ENCODE data around the gene MPND.
A peak's percentile ranks its signal among the peaks of the same experiment; 100 is the strongest.

MPND gene

DNA sequence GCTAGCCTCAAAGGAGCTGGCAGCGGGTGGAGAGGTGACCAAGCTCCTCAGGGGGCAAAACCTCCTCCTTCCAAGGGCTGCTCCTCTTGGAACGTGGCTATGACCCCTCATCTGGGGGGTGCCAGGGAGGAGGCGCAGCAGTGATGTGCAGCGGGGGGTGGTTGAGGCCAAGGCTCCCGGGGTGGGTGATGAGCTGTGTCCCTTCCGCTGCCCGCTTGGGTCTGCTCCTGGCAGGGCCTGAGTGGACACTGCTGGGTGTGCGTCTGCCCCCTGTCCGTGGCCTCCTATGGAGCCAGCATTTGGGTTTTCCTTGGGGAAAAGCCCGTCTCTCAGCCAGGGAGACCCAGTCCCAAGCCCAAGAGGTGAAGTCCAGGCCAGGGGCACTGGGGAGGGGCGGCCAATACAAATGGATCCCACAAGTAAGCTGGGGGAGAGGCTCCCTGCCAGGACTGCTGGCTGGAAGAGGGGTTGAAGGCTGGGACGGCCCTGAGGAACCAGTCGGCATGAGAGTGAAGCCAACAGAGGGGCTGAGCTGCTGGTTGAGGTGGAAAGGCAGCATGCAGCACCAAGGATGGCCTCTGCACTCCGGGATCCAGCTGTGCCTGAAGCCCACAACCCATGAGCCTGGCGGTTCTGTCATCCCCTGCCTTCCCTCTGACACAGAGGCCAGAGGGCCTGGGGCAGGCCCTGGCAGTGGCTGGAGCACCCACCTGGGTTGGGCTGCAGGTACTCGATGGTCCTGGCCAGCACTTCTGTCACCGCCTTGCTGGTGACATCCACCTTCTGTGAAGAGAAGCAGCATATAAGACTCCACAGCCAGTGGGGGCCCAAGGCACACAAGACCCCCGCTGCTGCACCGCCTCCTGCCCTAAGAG lies 22.7 kb downstream of the MPND start:
- no peak overlapping the region for H3K9ac ChIP-seq (ENCODE audit: low read length)
- no peaks in the 10 kb centered on the region for H3K9me3 ChIP-seq (ENCODE audit: control insufficient read depth, low read length)
- H3K4me1 ChIP-seq (ENCODE audit: control insufficient read depth, insufficient read depth, low read length), result peaks cover 30% of the 10 kb centered on the region
- no peak overlapping the region for H3K4me3 ChIP-seq (ENCODE audit: low read length)
- H3K27me3 ChIP-seq (ENCODE audit: control insufficient read depth, insufficient read depth, low read length), result no peaks in the 10 kb centered on the region
- peaks cover 20% of the 10 kb centered on the region for H3K36me3 ChIP-seq (ENCODE audit: control insufficient read depth, insufficient read depth, low read length)

DNA sequence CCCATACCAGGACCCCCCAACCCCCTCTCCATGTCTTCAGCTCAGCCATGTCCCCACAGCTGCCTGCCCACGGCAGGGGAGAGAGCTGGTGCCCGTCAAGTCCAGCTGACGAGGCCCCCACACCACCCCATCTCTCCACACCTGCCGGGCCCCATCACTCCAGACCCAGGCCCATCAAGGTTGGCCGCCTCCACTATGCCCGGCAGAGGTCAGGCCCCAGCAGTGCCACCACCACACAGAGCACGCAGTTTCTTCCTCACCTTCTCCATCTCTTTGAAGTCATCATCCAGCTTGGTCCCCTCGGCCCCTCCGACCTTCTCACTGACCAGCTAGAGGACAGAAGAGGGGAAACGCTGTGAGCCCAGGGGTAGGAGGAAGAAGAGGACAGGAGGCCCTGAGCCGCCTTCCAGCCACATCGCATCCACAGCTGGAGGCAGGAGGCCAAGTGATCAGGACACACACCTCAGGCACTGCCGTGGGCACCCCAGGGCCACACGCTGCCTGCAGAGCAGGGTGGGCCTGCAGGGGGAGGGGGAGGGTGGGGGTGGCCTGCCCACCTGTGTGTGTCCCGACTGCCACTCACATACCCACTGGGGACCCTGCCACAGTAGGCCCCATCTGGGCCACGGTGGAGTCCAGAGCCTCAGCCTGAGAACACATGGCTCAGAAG lies 23.4 kb downstream of the MPND start:
- peaks cover 20% of the 10 kb centered on the region for H3K36me3 ChIP-seq (ENCODE audit: control insufficient read depth, insufficient read depth, low read length)
- peaks cover 34% of the 10 kb centered on the region for H3K4me1 ChIP-seq (ENCODE audit: control insufficient read depth, insufficient read depth, low read length)
- H3K9me3 ChIP-seq (ENCODE audit: control insufficient read depth, low read length), result no peaks in the 10 kb centered on the region
- no peak overlapping the region for H3K4me3 ChIP-seq (ENCODE audit: low read length)
- no peak overlapping the region for H3K9ac ChIP-seq (ENCODE audit: low read length)
- no peaks in the 10 kb centered on the region for H3K27me3 ChIP-seq (ENCODE audit: control insufficient read depth, insufficient read depth, low read length)

DNA sequence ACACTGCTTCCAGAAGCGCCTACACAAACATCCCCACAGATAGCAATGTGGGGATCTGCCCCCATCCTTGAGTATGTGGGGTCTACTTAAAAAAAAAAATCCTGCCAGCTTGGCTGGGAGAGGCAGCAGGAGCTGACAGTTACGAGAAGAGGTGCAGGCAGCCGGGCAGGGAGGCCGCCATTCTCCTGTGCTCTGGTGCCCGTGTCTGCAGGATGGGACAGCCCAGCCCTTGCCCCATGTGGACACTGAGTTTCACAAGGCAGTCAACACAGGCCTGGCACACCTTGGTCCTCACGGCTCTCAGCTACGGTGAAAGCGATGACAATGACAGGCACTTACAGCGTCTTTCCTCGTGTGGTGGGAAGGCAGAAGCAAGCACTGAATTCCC lies 24.0 kb downstream of the MPND start:
- Histone ChIP-seq H3K9ac (ENCODE audit: low read length) (no peak overlapping the region), H3K27me3 (ENCODE audit: control insufficient read depth, insufficient read depth, low read length) (no peaks in the 10 kb centered on the region), H3K4me1 (ENCODE audit: control insufficient read depth, insufficient read depth, low read length) (peaks cover 34% of the 10 kb centered on the region), H3K36me3 (ENCODE audit: control insufficient read depth, insufficient read depth, low read length) (peaks cover 19% of the 10 kb centered on the region), H3K9me3 (ENCODE audit: control insufficient read depth, low read length) (no peaks in the 10 kb centered on the region), H3K4me3 (ENCODE audit: low read length) (no peak overlapping the region)

DNA sequence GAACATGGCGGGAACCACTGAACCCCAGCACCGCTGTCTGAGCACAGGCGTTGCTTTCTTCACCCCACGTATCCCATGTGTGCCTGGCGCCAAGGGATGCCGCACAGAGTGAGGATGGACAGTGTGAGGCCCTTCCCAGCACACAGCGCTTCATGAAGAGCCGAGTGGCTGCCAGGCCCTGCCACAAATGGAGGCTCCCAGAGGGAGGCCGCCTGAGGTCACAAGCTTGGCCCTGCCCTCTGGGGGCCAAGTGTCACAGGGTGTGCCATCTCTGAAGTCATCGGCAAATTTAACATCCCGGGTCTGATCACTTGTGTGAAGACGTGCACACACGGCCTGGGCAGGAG lies 24.4 kb downstream of the MPND start:
- H3K9me3 ChIP-seq (ENCODE audit: control insufficient read depth, low read length), result no peaks in the 10 kb centered on the region
- H3K36me3 ChIP-seq (ENCODE audit: control insufficient read depth, insufficient read depth, low read length), result peaks cover 15% of the 10 kb centered on the region
- peaks cover 38% of the 10 kb centered on the region for H3K4me1 ChIP-seq (ENCODE audit: control insufficient read depth, insufficient read depth, low read length)
- no peaks in the 10 kb centered on the region for H3K27me3 ChIP-seq (ENCODE audit: control insufficient read depth, insufficient read depth, low read length)
- no peak overlapping the region for H3K4me3 ChIP-seq (ENCODE audit: low read length)
- H3K9ac ChIP-seq (ENCODE audit: low read length), result no peak overlapping the region

DNA sequence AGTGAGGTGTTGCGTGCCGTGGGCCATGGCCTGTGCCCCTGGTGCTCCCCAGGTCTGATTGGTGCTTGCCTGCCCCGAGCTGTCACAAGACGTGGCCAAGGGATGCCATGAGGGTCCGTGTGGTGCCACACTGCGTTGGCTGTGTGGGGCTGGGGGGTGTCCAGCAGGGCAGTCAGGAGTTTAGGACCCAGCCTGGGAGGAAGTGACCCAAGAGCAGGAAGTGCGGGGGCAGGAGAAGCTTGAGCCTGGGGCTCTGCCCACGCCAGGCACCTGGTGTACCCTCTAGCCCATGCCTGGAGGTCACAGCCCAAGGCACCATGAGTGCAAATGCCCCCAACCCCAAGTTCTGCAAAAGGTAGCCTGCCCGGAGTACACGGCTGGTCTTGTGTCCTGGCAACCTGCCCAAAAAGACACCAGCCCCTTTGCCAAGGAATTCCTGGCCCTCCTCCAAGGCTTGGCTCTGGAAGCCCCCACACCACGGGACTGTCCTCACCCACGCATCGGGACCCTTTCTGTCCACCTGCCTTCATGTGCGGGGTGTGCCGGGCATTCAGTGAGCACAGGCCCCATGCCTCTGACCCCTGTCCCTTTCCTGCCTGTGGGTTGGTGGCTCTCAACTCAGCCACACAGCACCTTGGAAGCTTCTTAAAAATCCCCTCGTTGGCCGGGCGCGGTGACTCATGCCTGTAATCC lies 24.9 kb downstream of the MPND start:
- Histone ChIP-seq H3K4me1 (ENCODE audit: control insufficient read depth, insufficient read depth, low read length) (peaks cover 43% of the 10 kb centered on the region), H3K27me3 (ENCODE audit: control insufficient read depth, insufficient read depth, low read length) (no peaks in the 10 kb centered on the region), H3K9me3 (ENCODE audit: control insufficient read depth, low read length) (no peaks in the 10 kb centered on the region), H3K36me3 (ENCODE audit: control insufficient read depth, insufficient read depth, low read length) (peaks cover 10% of the 10 kb centered on the region), H3K9ac (ENCODE audit: low read length) (peak overlapping the region; percentile 50), H3K4me3 (ENCODE audit: low read length) (no peak overlapping the region)

DNA sequence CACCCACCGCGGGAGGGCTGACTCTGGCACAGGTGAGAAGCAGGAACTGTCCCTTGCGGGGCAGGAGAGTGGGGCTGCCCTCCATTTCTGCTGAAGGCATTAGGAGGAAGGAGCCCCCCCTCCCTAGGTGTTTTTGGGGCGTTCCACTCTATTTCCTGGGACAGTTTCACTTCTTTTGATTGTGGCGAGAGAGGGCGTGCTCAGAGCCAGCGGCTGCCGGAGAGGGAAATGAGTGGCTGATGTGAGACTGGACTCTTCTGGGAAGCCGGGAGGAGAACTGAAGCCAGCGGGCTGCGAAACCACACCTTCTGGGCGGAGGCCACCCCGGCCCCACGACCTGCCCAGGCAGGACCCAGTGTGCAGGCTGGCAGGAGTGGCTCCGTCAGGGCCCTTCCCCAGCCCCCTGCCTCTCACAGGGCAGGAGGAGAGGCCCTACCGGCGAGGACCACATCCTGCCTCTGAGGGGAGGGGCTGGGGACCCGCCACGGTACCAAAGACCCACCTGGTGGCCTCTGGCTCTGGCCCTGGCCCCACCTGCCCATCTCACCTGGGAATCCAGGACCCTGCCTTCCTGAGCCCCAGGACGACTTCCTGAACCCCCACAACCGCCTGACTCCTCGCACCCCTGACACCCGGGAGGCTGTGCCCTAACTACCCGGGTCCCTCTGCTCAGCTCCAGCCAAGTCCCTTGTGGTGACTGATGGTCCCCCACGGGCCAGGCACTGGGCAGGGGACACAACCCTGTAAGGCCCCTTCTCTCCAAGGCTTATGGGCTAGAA lies 25.9 kb downstream of the MPND start:
- H3K36me3 ChIP-seq (ENCODE audit: control insufficient read depth, insufficient read depth, low read length), result no peaks in the 10 kb centered on the region
- no peak overlapping the region for H3K4me3 ChIP-seq (ENCODE audit: low read length)
- peak overlapping the region; percentile 61 for H3K9ac ChIP-seq (ENCODE audit: low read length)
- H3K9me3 ChIP-seq (ENCODE audit: control insufficient read depth, low read length), result no peaks in the 10 kb centered on the region
- peaks cover 53% of the 10 kb centered on the region for H3K4me1 ChIP-seq (ENCODE audit: control insufficient read depth, insufficient read depth, low read length)
- H3K27me3 ChIP-seq (ENCODE audit: control insufficient read depth, insufficient read depth, low read length), result no peaks in the 10 kb centered on the region

DNA sequence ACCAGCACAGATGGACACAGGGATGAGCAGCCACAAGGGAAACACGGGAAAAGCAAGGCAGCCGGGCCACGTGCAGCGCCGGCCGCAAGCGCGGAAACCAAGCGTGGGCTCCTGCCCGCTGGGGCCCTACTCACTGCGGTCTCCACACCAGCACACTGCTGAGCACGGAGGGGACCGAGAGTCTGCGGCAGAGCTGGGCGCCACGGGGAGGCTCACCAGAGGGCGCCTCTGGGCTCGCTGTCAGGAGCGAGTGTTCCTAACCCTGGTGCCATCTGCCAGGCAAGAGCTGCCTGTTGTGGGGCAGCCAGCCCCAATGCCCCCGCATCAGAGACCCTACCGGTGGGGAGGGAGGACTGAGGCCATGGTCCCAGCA lies 26.5 kb downstream of the MPND start:
- no peaks in the 10 kb centered on the region for H3K36me3 ChIP-seq (ENCODE audit: control insufficient read depth, insufficient read depth, low read length)
- H3K9me3 ChIP-seq (ENCODE audit: control insufficient read depth, low read length), result no peaks in the 10 kb centered on the region
- no peak overlapping the region for H3K4me3 ChIP-seq (ENCODE audit: low read length)
- H3K27me3 ChIP-seq (ENCODE audit: control insufficient read depth, insufficient read depth, low read length), result no peaks in the 10 kb centered on the region
- H3K9ac ChIP-seq (ENCODE audit: low read length), result peak overlapping the region; percentile 61
- peaks cover 59% of the 10 kb centered on the region for H3K4me1 ChIP-seq (ENCODE audit: control insufficient read depth, insufficient read depth, low read length)

DNA sequence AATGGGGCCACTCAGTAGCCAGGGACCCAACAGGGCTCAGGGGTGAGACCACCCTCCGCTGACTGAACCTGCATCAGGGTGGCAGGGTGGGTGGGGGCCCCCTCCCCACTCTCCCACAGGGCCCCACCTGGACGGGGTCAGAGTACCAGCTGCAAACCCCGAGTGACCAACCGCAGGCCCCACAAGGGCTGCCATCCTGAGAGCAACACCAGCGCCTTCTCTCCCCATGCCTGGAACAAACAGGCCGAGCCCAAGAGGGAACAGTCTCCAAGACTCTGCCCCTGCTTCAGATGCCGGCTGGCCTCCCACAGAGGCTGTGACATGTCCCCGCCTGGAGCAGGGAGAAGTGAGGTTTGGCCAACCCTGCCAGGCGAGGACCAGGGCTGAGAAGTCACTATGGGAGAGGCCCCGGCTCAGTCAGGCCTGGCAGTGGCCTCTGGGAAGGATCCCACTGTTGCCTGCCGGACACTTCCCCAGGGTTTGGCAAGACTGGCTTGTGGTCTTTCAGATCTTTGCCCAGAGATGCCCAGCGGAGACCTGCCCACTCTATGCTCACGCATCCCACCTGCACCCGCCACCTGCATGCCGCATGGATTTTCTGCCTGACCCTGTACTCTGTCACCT lies 27.2 kb downstream of the MPND start:
- Histone ChIP-seq H3K36me3 (ENCODE audit: control insufficient read depth, insufficient read depth, low read length) (no peaks in the 10 kb centered on the region), H3K9me3 (ENCODE audit: control insufficient read depth, low read length) (no peaks in the 10 kb centered on the region), H3K9ac (ENCODE audit: low read length) (peak overlapping the region; percentile 18), H3K4me3 (ENCODE audit: low read length) (no peak overlapping the region), H3K27me3 (ENCODE audit: control insufficient read depth, insufficient read depth, low read length) (no peaks in the 10 kb centered on the region), H3K4me1 (ENCODE audit: control insufficient read depth, insufficient read depth, low read length) (peaks cover 65% of the 10 kb centered on the region)

DNA sequence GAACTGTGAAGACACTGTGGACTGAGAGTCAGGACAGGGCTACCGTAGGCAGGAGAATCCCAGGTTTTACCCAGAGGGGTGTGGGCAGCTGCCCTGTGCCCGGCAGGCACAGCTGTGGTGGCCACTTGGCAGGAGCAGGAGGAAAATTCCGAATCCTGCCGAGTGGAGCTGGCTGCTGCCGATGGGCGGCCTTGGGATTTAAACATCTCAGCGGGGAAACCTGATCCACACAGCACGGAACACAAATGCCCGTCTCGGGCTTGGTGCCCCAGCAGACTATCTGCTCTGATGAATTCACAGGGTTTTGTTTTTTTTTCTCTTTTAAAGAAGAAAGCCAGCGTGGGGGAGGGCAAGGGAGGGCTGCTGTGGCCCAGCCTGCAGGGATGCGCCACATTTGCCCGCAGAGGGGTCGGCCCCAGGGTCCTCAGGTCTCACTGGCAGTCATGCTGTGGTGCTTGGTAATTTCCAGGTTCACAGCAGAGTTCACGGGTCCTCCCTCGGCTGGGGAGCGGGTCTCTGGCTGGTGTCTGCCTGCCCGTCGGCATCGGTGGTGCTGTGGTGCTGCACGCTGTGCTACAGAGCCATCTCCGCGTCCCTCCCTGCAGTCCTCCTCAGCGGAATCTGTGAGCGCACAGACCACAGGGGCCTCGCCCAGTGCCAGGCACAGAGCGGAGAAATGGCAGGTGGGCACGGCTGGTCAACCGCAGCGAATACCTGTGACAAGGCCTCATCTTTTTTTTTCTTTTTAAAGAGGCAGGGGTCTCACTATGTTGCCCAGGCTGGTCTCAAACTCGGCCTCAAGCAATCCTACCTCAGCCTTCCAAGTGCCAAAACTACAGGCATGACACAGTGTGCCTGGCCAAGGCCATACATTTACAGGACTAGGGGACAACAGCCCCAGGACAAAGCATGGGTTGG lies 28.1 kb downstream of the MPND start:
- no peak overlapping the region for H3K9ac ChIP-seq (ENCODE audit: low read length)
- H3K4me3 ChIP-seq (ENCODE audit: low read length), result no peak overlapping the region

DNA sequence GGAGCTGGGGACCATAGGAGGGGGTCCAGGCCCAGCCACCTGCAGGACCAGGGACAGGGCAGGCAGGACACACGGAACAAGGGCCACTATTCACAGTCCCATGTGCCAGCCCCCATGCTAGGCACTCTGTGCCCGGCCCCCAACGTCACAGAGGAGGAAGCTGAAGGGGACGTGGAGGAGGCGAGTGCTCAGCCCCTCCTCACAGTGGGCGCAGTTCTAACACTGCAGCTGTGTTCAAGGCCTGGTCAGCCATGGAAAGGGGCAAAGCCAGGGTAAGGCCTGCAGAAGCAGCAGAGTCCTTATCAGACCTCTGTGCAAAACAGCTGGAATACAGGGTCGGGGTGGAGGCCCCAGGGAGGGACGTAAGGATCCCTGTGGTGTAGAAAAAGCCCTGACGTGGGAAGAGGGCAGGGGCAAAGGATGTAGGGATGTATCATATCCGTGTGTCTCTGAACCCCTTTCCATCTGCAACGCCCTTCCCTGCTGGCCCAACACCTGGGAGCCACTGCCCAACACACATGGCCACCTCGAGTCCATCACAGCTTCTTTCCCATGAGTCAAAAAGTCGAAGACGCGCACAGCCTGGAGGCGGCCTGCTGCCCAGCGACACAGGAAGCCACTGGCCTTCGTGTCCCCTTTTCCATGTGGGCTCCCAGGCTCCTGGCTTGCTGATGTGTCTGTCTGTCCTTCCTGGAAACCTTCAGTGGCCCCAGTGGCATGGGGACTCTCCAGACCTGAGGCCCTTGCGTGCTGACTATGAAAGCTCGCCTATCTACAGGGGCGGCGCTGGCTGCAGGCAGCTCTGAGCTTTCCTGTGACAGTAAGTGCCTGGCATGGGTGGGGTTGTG lies 29.0 kb downstream of the MPND start:
- H3K9ac ChIP-seq (ENCODE audit: low read length), result peak overlapping the region; percentile 53

More for the DNA sequence above, 28.1 kb downstream of the MPND start:
- Histone ChIP-seq H3K36me3 (ENCODE audit: control insufficient read depth, insufficient read depth, low read length) (no peaks in the 10 kb centered on the region), H3K9me3 (ENCODE audit: control insufficient read depth, low read length) (no peaks in the 10 kb centered on the region), H3K4me1 (ENCODE audit: control insufficient read depth, insufficient read depth, low read length) (peaks cover 75% of the 10 kb centered on the region), H3K27me3 (ENCODE audit: control insufficient read depth, insufficient read depth, low read length) (no peaks in the 10 kb centered on the region)

More for the DNA sequence above, 29.0 kb downstream of the MPND start:
- Histone ChIP-seq H3K36me3 (ENCODE audit: control insufficient read depth, insufficient read depth, low read length) (no peaks in the 10 kb centered on the region), H3K4me3 (ENCODE audit: low read length) (no peak overlapping the region), H3K27me3 (ENCODE audit: control insufficient read depth, insufficient read depth, low read length) (no peaks in the 10 kb centered on the region), H3K4me1 (ENCODE audit: control insufficient read depth, insufficient read depth, low read length) (peaks cover 84% of the 10 kb centered on the region), H3K9me3 (ENCODE audit: control insufficient read depth, low read length) (no peaks in the 10 kb centered on the region)
